H9 (cell line): ENCODE data around the gene DMRT3. TPM values are rescaled to one million over a fixed set of nuclear protein-coding genes. Genes with fewer than 3 reads are reported as not detected.

Source experiments
- DNase-seq: peaks from one replicate; pipeline ENCODE4 v3.0.0-alpha.2; 2017
- H2AFZ ChIP-seq: one replicate; pipeline ENCODE4 v1.6.1; 2013; ENCODE audit warnings: mild to moderate bottlenecking, low read length, control low read depth, moderate library complexity
- H2AK5ac ChIP-seq: 2 replicates; pipeline ENCODE4 v1.6.1; 2013; ENCODE audit warnings: low read length, control low read depth, mixed read lengths; ENCODE audit not compliant: insufficient read length
- H2BK120ac ChIP-seq: one replicate; pipeline ENCODE4 v1.6.1; 2013; ENCODE audit warnings: low read depth, mild to moderate bottlenecking, low read length, control low read depth, inconsistent platforms; ENCODE audit not compliant: poor library complexity, severe bottlenecking
- H2BK12ac ChIP-seq: 2 replicates; pipeline ENCODE4 v1.6.1; 2013; ENCODE audit warnings: low read length, control low read depth, mixed read lengths, low read depth; ENCODE audit not compliant: insufficient read length
- H2BK15ac ChIP-seq: 2 replicates; pipeline ENCODE4 v1.6.1; 2013; ENCODE audit warnings: low read depth, low read length, control low read depth
- H2BK20ac ChIP-seq: one replicate; pipeline ENCODE4 v1.6.1; 2013; ENCODE audit warnings: low read depth, mild to moderate bottlenecking, low read length, control low read depth, inconsistent platforms; ENCODE audit not compliant: poor library complexity, severe bottlenecking
- H2BK5ac ChIP-seq: 2 replicates; pipeline ENCODE4 v1.6.1; 2013; ENCODE audit warnings: low read length, control low read depth, mixed read lengths; ENCODE audit not compliant: insufficient read length
- H3K14ac ChIP-seq: 2 replicates; pipeline ENCODE4 v1.6.1; 2013; ENCODE audit warnings: low read length, control low read depth; ENCODE audit not compliant: insufficient read depth
- H3K18ac ChIP-seq: 2 replicates; pipeline ENCODE4 v1.6.1; 2013; ENCODE audit warnings: low read depth, mild to moderate bottlenecking, mixed read lengths, low read length, control low read depth; ENCODE audit not compliant: insufficient read length
- H3K23ac ChIP-seq: 2 replicates; pipeline ENCODE4 v1.6.1; 2013; ENCODE audit warnings: low read length, control low read depth, mixed read lengths, low read depth; ENCODE audit not compliant: insufficient read length
- H3K23me2 ChIP-seq: 2 replicates; pipeline ENCODE4 v1.6.1; 2013; ENCODE audit warnings: low read depth, mild to moderate bottlenecking, mixed read lengths, low read length, control low read depth; ENCODE audit not compliant: insufficient read length, poor library complexity, severe bottlenecking
- H3K27ac ChIP-seq: 2 replicates; pipeline ENCODE4 v1.5.1; 2013; ENCODE audit warnings: low read length, control low read depth, mixed read lengths, low read depth; ENCODE audit not compliant: insufficient read length
- H3K27me3 ChIP-seq: 2 replicates; pipeline ENCODE4 v1.6.1; 2013; ENCODE audit warnings: low read length, control low read depth, inconsistent platforms; ENCODE audit not compliant: insufficient read depth
- H3K4ac ChIP-seq: 2 replicates; pipeline ENCODE4 v1.6.1; 2013; ENCODE audit warnings: low read depth, mild to moderate bottlenecking, control low read depth, inconsistent platforms, low read length, moderate library complexity
- H3K4me1 ChIP-seq: 2 replicates; pipeline ENCODE4 v1.6.1; 2013; ENCODE audit warnings: low read length, control low read depth, inconsistent platforms; ENCODE audit not compliant: insufficient read depth
- H3K4me2 ChIP-seq: 2 replicates; pipeline ENCODE4 v1.6.1; 2013; ENCODE audit warnings: low read length, control low read depth, mixed read lengths; ENCODE audit not compliant: insufficient read length, insufficient read depth
- H3K56ac ChIP-seq: 2 replicates; pipeline ENCODE4 v1.6.1; 2013; ENCODE audit warnings: low read depth, mild to moderate bottlenecking, mixed read lengths, low read length, control low read depth; ENCODE audit not compliant: insufficient read length
- H3K79me1 ChIP-seq: 2 replicates; pipeline ENCODE4 v1.6.1; 2013; ENCODE audit warnings: low read depth, mild to moderate bottlenecking, moderate library complexity, low read length, control low read depth, inconsistent platforms; ENCODE audit not compliant: insufficient read depth, poor library complexity, severe bottlenecking
- H3K79me2 ChIP-seq: 2 replicates; pipeline ENCODE4 v1.6.1; 2013; ENCODE audit warnings: low read length, control low read depth, inconsistent platforms; ENCODE audit not compliant: insufficient read depth
- H3K9ac ChIP-seq: 2 replicates; pipeline ENCODE4 v1.6.1; 2013; ENCODE audit warnings: low read length, control low read depth, mixed read lengths; ENCODE audit not compliant: insufficient read length; ENCODE audit errors: extremely low read depth
- H3K9me3 ChIP-seq: one replicate; pipeline ENCODE4 v1.6.1; 2013; ENCODE audit warnings: low read depth, low read length, inconsistent platforms; ENCODE audit not compliant: control insufficient read depth
- H3T11ph ChIP-seq: one replicate; pipeline ENCODE4 v1.6.1; 2013; ENCODE audit warnings: mild to moderate bottlenecking, low read length, control low read depth, inconsistent platforms
- H4K20me1 ChIP-seq: one replicate; pipeline ENCODE4 v1.6.1; 2013; ENCODE audit not compliant: control insufficient read depth, insufficient read length, insufficient read depth
- H4K5ac ChIP-seq: 2 replicates; pipeline ENCODE4 v1.6.1; 2013; ENCODE audit warnings: low read depth, mild to moderate bottlenecking, mixed read lengths, low read length, control low read depth; ENCODE audit not compliant: insufficient read length
- H4K8ac ChIP-seq: replicated peaks from 2 replicates; pipeline ENCODE4 v1.6.1; 2013; ENCODE audit warnings: low read length, control low read depth, mixed read lengths, low read depth; ENCODE audit not compliant: insufficient read length
- H4K91ac ChIP-seq: 2 replicates; pipeline ENCODE4 v1.6.1; 2013; ENCODE audit warnings: low read depth, mild to moderate bottlenecking, moderate library complexity, mixed read lengths, low read length, control low read depth; ENCODE audit not compliant: insufficient read length
- H3K27ac Mint-ChIP-seq, 3 experiments: 2 replicates in 2 of 3; 3 replicates in 1 of 3; pipeline ENCODE4 v1.8.0; 2020 to 2021; ENCODE audit warnings: mixed read lengths in 3 of 3, mild to moderate bottlenecking in 1 of 3, moderate library complexity in 1 of 3
- H3K27me3 Mint-ChIP-seq: 2 replicates; pipeline ENCODE4 v1.8.0; 2021; ENCODE audit warnings: low read depth, mild to moderate bottlenecking, moderate library complexity, mixed read lengths
- H3K36me3 Mint-ChIP-seq, 3 experiments: 2 replicates in 2 of 3; 3 replicates in 1 of 3; pipeline ENCODE4 v1.8.0; 2020 to 2021; ENCODE audit warnings: low read depth in 3 of 3, mixed read lengths in 3 of 3; ENCODE audit not compliant: insufficient read depth in 1 of 3
- H3K4me1 Mint-ChIP-seq, 2 experiments: 2 replicates each; pipeline ENCODE4 v1.8.0; 2020; ENCODE audit warnings: mixed read lengths in 2 of 2
- H3K4me3 Mint-ChIP-seq, 2 experiments: 2 replicates in 1 of 2; 3 replicates in 1 of 2; pipeline ENCODE4 v1.8.0; 2020 to 2021; ENCODE audit warnings: mild to moderate bottlenecking in 2 of 2, mixed read lengths in 2 of 2, moderate library complexity in 1 of 2
- H3K9me3 Mint-ChIP-seq, 2 experiments: 2 replicates in 1 of 2; 3 replicates in 1 of 2; pipeline ENCODE4 v1.8.0; 2020; ENCODE audit warnings: mild to moderate bottlenecking in 2 of 2, mixed read lengths in 2 of 2, moderate library complexity in 1 of 2
- CTCF ChIP-seq: fragments of 200-600 bp; sonication (generic); conservative IDR thresholded peaks from 3 replicates; pipeline ENCODE4 v1.8.0; 2021; ENCODE audit warnings: antibody characterized with exemption, mild to moderate bottlenecking
- WGBS: extraction: QIAGEN DNeasy Blood & Tissue Kit; methylation state at CpG from one replicate; pipeline ENCODE4 v1.1.7; 2013; ENCODE audit warnings: missing lambda C conversion rate, low lambda C conversion rate, mixed read lengths; ENCODE audit not compliant: insufficient read length; ENCODE audit errors: extremely low coverage; 5-methylcytosine and 5-hydroxymethylcytosine counted together
- total RNA-seq: library from RNA; stranded (reverse); gene quantifications from 2 replicates; pipeline ENCODE4 v1.2.1, GENCODE V29; 2021

DMRT3 gene
- total RNA-seq, 1 experiment from 2014 or later, result not detected

GRCh38 chr9:952546-952945, 23.9 kb upstream of the DMRT3 start:
- H3K18ac ChIP-seq, result no peak overlapping the region
- H3K79me2 ChIP-seq, result no peaks in the 10 kb centered on the region
- H2BK15ac ChIP-seq, result no peak overlapping the region
- H2AFZ ChIP-seq, result no peak overlapping the region
- Mint-ChIP-seq H3K9me3 (no peaks in the 10 kb centered on the region), H3K27ac (no peak overlapping the region), H3K4me1 (peaks cover 0 to 10% of the 10 kb centered on the region in 2 experiments; a peak in 2 of 4 replicates), H3K4me3 (no peak overlapping the region), H3K36me3 (no peaks in the 10 kb centered on the region), H3K27me3 (peaks cover 28% of the 10 kb centered on the region)
- no peak for DNase-seq
- H4K91ac ChIP-seq, result no peak overlapping the region
- H4K8ac ChIP-seq, result no peak overlapping the region
- H3K27ac ChIP-seq, result no peak overlapping the region
- no peak overlapping the region for H2BK5ac ChIP-seq
- no peak overlapping the region for H3K9ac ChIP-seq
- H2BK120ac ChIP-seq, result no peak overlapping the region
- H2AK5ac ChIP-seq, result no peak overlapping the region
- no peak overlapping the region for H4K5ac ChIP-seq
- H3K79me1 ChIP-seq, result no peaks in the 10 kb centered on the region
- H3K4ac ChIP-seq, result no peak overlapping the region
- no peak overlapping the region for H3K56ac ChIP-seq
- no peaks in the 10 kb centered on the region for H3K27me3 ChIP-seq
- H3T11ph ChIP-seq, result no peak overlapping the region
- H2BK20ac ChIP-seq, result no peak overlapping the region
- H3K23me2 ChIP-seq, result no peaks in the 10 kb centered on the region
- H3K9me3 ChIP-seq, result no peaks in the 10 kb centered on the region
- no peak for TF ChIP-seq CTCF
- H2BK12ac ChIP-seq, result no peak overlapping the region
- H3K4me2 ChIP-seq, result no peak overlapping the region
- no peaks in the 10 kb centered on the region for H4K20me1 ChIP-seq
- H3K23ac ChIP-seq, result no peak overlapping the region
- H3K4me1 ChIP-seq, result no peaks in the 10 kb centered on the region
- WGBS, result no CpG with 5 or more reads among the region's 4 CpGs
- H3K14ac ChIP-seq, result no peak overlapping the region
